ENCODE data around the gene MAB21L3.

GRCh38 chr1:116178837-116179236 lies 67.6 kb downstream of the MAB21L3 start:
- TF ChIP-seq CTCF (conservative IDR thresholded peaks at IDR 0.05; ENCODE audit: low read depth in 2 of 2) (no peak), EZH2 (IDR thresholded peaks at IDR 0.05; ENCODE audit: low read depth, unreplicated experiment) (no peak), ETS1 (IDR thresholded peaks at IDR 0.05) (no peak), CREB1 (CRISPR knock-in tag; IDR thresholded peaks at IDR 0.05; ENCODE audit: low read depth) (no peak), JUNB (IDR thresholded peaks at IDR 0.05; ENCODE audit: unreplicated experiment) (no peak), EZH2phosphoT487 (IDR thresholded peaks at IDR 0.05; ENCODE audit: unreplicated experiment) (no peak), POLR2AphosphoS5 (IDR thresholded peaks at IDR 0.05; ENCODE audit: low read depth) (no peak)

All from GM23338 (cell line).